ENCODE measurements around the gene DOCK11.

DNA sequence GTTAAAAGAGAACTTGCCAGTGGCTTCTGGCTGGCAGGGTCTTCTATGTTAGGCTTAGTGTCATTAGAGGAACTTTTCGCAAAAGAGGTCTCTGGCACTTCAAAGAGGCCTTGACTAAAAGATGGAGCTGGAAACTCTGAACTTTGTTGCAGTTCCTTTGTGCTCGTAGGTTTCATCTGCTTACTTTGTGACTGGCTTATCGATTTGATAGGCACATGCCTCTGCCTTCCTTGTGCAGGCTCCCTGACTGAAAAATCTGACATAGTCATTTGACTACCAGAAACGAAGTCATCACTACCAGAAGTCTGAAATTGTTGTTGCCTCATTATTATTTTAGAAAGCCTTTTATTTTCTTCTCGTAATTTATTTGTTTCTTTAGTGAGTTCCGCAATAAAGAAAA, 137.9 kb downstream of the DOCK11 start:
- TF ChIP-seq CTCF (IDR thresholded peaks at IDR 0.05) (no peak), EZH2 (IDR thresholded peaks at IDR 0.05; ENCODE audit: borderline replicate concordance, insufficient read depth, low read depth, low read length, poor library complexity, severe bottlenecking) (no peak)
